K562 (cell line): ENCODE data around the gene CARD9. TPM values are rescaled to one million over a fixed set of nuclear protein-coding genes. Genes with fewer than 3 reads are reported as not detected.

ENCODE experiments used
- ATAC-seq: fragments of 200-7000 bp; cut with Tn5 transposase; 3 replicates; pipeline ENCODE4 v1.9.1; 2020; ENCODE audit warnings: moderate library complexity
- BruUV-seq: library from RNA; stranded (reverse); fragments of 400-500 nt; replicated peaks from 2 replicates; lab custom pipeline; 2021; lab: Mats Ljungman, UMichigan
- CTCF ChIA-PET: fragments of 300-600 bp; formaldehyde crosslinking; extraction: SDS; loops from one replicate; lab custom pipeline; 2021; ENCODE audit warnings: low intra/inter-chr PET ratio; lab: Yijun Ruan, JAX
- POLR2A ChIA-PET: fragments of 300-600, 350-650 bp; sonication (Branson Sonifier 250); formaldehyde crosslinking; extraction: SDS; loops from one replicate; lab custom pipeline; 2021; ENCODE audit warnings: antibody characterized with exemption, inconsistent platforms; lab: Yijun Ruan, JAX
- DNase-seq, 4 experiments: peaks; one replicate each; pipeline versions ENCODE4 v3.0.0 to v3.0.0-alpha.2; 2011 to 2018; ENCODE audit warnings: low spot score in 3 of 4, mixed read lengths in 3 of 4; ENCODE audit errors: extremely low read depth in 1 of 4
- FAIRE-seq: peaks from 2 replicates; lab custom pipeline; 2011; peaks lifted over from hg19 to GRCh38; lab: Jason Lieb, UNC
- H2AFZ ChIP-seq: 2 replicates; pipeline ENCODE4 v1.6.0; 2011; ENCODE audit warnings: low read depth, low read length, control low read depth, inconsistent platforms
- H3K27ac ChIP-seq: fragments of 200-600 bp; 3 replicates; pipeline ENCODE4 v1.8.0; 2011; ENCODE audit warnings: low read depth, mild to moderate bottlenecking, control low read depth, inconsistent platforms, low read length, moderate library complexity, mixed read lengths; ENCODE audit errors: extremely low read depth
- H3K27me3 ChIP-seq, 2 experiments: fragments of 300-600 bp in 1 of 2; 2 replicates in 1 of 2; 3 replicates in 1 of 2; pipeline versions ENCODE4 v1.6.0 to v1.8.0; 2011; ENCODE audit warnings: inconsistent platforms in 2 of 2, low read length in 2 of 2, mild to moderate bottlenecking in 1 of 2, mixed read lengths in 1 of 2, moderate library complexity in 1 of 2; ENCODE audit not compliant: control insufficient read depth in 2 of 2, insufficient read depth in 2 of 2
- H3K36me3 ChIP-seq: fragments of 300-600 bp; 3 replicates; pipeline ENCODE4 v1.8.0; 2011; ENCODE audit warnings: mild to moderate bottlenecking, low read length, inconsistent platforms; ENCODE audit not compliant: control insufficient read depth, insufficient read depth
- H3K4me1 ChIP-seq, 2 experiments: fragments of 200-600 bp in 1 of 2; replicated peaks in 1 of 2; 2 replicates in 1 of 2; 3 replicates in 1 of 2; pipeline versions ENCODE4 v1.5.1 to v1.8.0; 2011; ENCODE audit warnings: inconsistent platforms in 2 of 2, low read length in 2 of 2, mild to moderate bottlenecking in 1 of 2, mixed read lengths in 1 of 2, moderate library complexity in 1 of 2; ENCODE audit not compliant: control insufficient read depth in 2 of 2, insufficient read depth in 2 of 2
- H3K4me2 ChIP-seq: 2 replicates; pipeline ENCODE4 v1.6.1; 2011; ENCODE audit warnings: low read length, control low read depth, inconsistent platforms, mixed read lengths; ENCODE audit not compliant: insufficient read depth
- H3K4me3 ChIP-seq: fragments of 200-600 bp; sonication (generic), shearing (Covaris generic); 2 replicates; pipeline ENCODE4 v1.5.1; 2016; ENCODE audit warnings: control low read depth, inconsistent platforms
- H3K79me2 ChIP-seq: fragments of 200-600 bp; 3 replicates; pipeline ENCODE4 v1.8.0; 2011; ENCODE audit warnings: low read length, inconsistent platforms; ENCODE audit not compliant: control insufficient read depth, insufficient read depth
- H3K9ac ChIP-seq, 2 experiments: 2 replicates each; pipeline versions ENCODE4 v1.6.0 to v1.6.1; 2011; ENCODE audit warnings: low read depth in 2 of 2, low read length in 2 of 2, control low read depth in 1 of 2, inconsistent platforms in 1 of 2, mild to moderate bottlenecking in 1 of 2, mixed read lengths in 1 of 2; ENCODE audit not compliant: insufficient read depth in 1 of 2
- H3K9me1 ChIP-seq: one replicate; pipeline ENCODE4 v1.6.0; 2011; ENCODE audit warnings: inconsistent platforms, mild to moderate bottlenecking, low read length, moderate library complexity; ENCODE audit not compliant: control insufficient read depth, insufficient read depth
- H3K9me3 ChIP-seq: replicated peaks from 2 replicates; pipeline ENCODE4 v1.5.1; 2011; ENCODE audit warnings: low read depth, low read length, inconsistent platforms; ENCODE audit not compliant: control insufficient read depth, insufficient read depth
- H4K20me1 ChIP-seq: replicated peaks from 2 replicates; pipeline ENCODE4 v1.6.1; 2011; ENCODE audit warnings: low read length, inconsistent platforms, mixed read lengths; ENCODE audit not compliant: control insufficient read depth, insufficient read depth
- CHD2 ChIP-seq: IDR thresholded peaks from 2 replicates; pipeline ENCODE4 v1.6.1; 2011; ENCODE audit warnings: low read depth, low read length
- ERF ChIP-seq: fragments of 450-650 bp; formaldehyde crosslinking; IDR thresholded peaks from 2 replicates; pipeline ENCODE4 v1.4.0; 2020; ENCODE audit warnings: mild to moderate bottlenecking, mixed read lengths
- HNRNPLL ChIP-seq: fragments of 200-400 bp; formaldehyde crosslinking; IDR thresholded peaks from 2 replicates; pipeline ENCODE4 v1.6.1; 2017; ENCODE audit warnings: low read length, low read depth, mild to moderate bottlenecking; ENCODE audit not compliant: poor library complexity, severe bottlenecking
- NFIC ChIP-seq: fragments of 450-650 bp; IDR thresholded peaks from 2 replicates; pipeline ENCODE4 v1.6.1; 2017; ENCODE audit warnings: mild to moderate bottlenecking, inconsistent platforms
- PML ChIP-seq: IDR thresholded peaks from 2 replicates; pipeline ENCODE4 v1.6.1; 2012; ENCODE audit warnings: low read length, inconsistent platforms
- POLR2A ChIP-seq: fragments of 450-650 bp; conservative IDR thresholded peaks from 2 replicates; pipeline ENCODE4 v1.6.1; 2016
- RBBP5 ChIP-seq: fragments of 200-600 bp; sonication (generic); IDR thresholded peaks from 2 replicates; pipeline ENCODE4 v1.6.1; 2012; ENCODE audit warnings: borderline replicate concordance, mild to moderate bottlenecking, low read length, control low read depth, inconsistent platforms; ENCODE audit not compliant: insufficient read depth, poor library complexity, severe bottlenecking
- RBFOX2 ChIP-seq: fragments of 200-400 bp; formaldehyde crosslinking; IDR thresholded peaks from 2 replicates; pipeline ENCODE4 v1.6.1; 2017; ENCODE audit warnings: low read depth, mild to moderate bottlenecking, low read length, moderate library complexity
- SMAD4 ChIP-seq: fragments of 250-450 bp; sonication (Bioruptor Pico); conservative IDR thresholded peaks from 2 replicates; pipeline ENCODE4 v1.8.0; 2021; ENCODE audit warnings: inconsistent platforms, mild to moderate bottlenecking, moderate library complexity
- ZNF830 ChIP-seq: fragments of 250-450 bp; sonication (Bioruptor Pico); IDR thresholded peaks from 2 replicates; pipeline ENCODE4 v1.5.0; 2021; ENCODE audit warnings: mild to moderate bottlenecking
- WGBS: fragments of 100-300 bp; shearing (Covaris generic); methylation state at CpG from one replicate; pipeline ENCODE4 v1.1.6; 2016; ENCODE audit warnings: low coverage, mixed read lengths; ENCODE audit not compliant: insufficient coverage; ENCODE audit errors: missing lambda C conversion rate; 5-methylcytosine and 5-hydroxymethylcytosine counted together
- in situ Hi-C: fragments of 300-500 bp; cut with MboI; formaldehyde crosslinking; loops from 4 replicates; pipeline ENCODE4 v1.15.0; 2018; ENCODE audit warnings: inconsistent platforms, mixed read lengths
- intact Hi-C: fragments of 100-400 bp; cut with micrococcal nuclease; formaldehyde crosslinking; loops from 2 replicates; pipeline ENCODE4 v1.14.2; 2022
- polyA plus RNA-seq, 8 experiments: library from polyadenylated mRNA; depleted of rRNA in 4 of 8; stranded (reverse) in 5 of 8; unstranded in 3 of 8; fragments of >200 nt; fragmentation: Nextera tagmentation in 2 of 8; fragmentation: Illumina TruSeq in 1 of 8; extraction: Ambion mirVana in 2 of 8; extraction: Trizol in 1 of 8; gene quantifications; 2 replicates each; pipeline versions ENCODE4 v1.2.1 to v1.2.3, GENCODE V29; 2011 to 2014; ENCODE audit warnings: inconsistent platforms in 1 of 8, missing spikeins in 1 of 8
- total RNA-seq, 7 experiments: library from RNA; depleted of rRNA in 6 of 7; stranded (reverse); fragments of >200 nt in 6 of 7; fragmentation: Illumina TruSeq in 2 of 7; extraction: Trizol in 2 of 7; gene quantifications; 2 replicates each; pipeline versions ENCODE4 v1.2.1 to v1.2.3, GENCODE V29; 2011 to 2021; ENCODE audit warnings: low replicate concordance in 1 of 7
- TF ChIP-seq, protein P1 (sequence below): fragments of 450-650 bp; IDR thresholded peaks from 2 replicates; pipeline ENCODE4 v1.7.1; 2018; ENCODE audit warnings: mild to moderate bottlenecking, low read depth; ENCODE audit not compliant: partially characterized antibody
- TF ChIP-seq, protein P2 (sequence below), 2 experiments: fragments of 200-800 bp in 1 of 2; sonication (Bioruptor generic) in 1 of 2; sonication (generic) in 1 of 2; formaldehyde crosslinking in 1 of 2; IDR thresholded peaks in 1 of 2; conservative IDR thresholded peaks in 1 of 2; 2 replicates each; pipeline versions ENCODE4 v1.5.0 to v1.6.1; 2016 to 2020; ENCODE audit warnings: missing compliant biosample characterization in 1 of 2, missing genetic modification characterization in 1 of 2, missing genetic modification reagents in 1 of 2
- TF ChIP-seq, protein P3 (sequence below), 2 experiments: IDR thresholded peaks; 2 replicates each; pipeline ENCODE4 v1.6.1; 2011; ENCODE audit warnings: borderline replicate concordance in 1 of 2, control low read depth in 1 of 2, low read depth in 1 of 2, low read length in 1 of 2, mild to moderate bottlenecking in 1 of 2, mixed read lengths in 1 of 2, moderate library complexity in 1 of 2; ENCODE audit not compliant: insufficient read depth in 1 of 2, insufficient read length in 1 of 2, poor library complexity in 1 of 2, severe bottlenecking in 1 of 2; ENCODE audit errors: extremely low read depth in 1 of 2

The CARD9 gene
- total and polyA plus RNA-seq, 9 of the 15 experiments (the other 6 are each of a cell fraction or from before 2014, with no cell fraction given), result 1.7 to 53.0 (median 9.7) TPM

GRCh38 chr9:136411378-136411777, 37.9 kb upstream of the CARD9 start (continued):
- TF ChIP-seq ZNF830 (CRISPR knock-in tag), result no peak
- TF ChIP-seq, all 486 proteins: peak for 5

DNA sequence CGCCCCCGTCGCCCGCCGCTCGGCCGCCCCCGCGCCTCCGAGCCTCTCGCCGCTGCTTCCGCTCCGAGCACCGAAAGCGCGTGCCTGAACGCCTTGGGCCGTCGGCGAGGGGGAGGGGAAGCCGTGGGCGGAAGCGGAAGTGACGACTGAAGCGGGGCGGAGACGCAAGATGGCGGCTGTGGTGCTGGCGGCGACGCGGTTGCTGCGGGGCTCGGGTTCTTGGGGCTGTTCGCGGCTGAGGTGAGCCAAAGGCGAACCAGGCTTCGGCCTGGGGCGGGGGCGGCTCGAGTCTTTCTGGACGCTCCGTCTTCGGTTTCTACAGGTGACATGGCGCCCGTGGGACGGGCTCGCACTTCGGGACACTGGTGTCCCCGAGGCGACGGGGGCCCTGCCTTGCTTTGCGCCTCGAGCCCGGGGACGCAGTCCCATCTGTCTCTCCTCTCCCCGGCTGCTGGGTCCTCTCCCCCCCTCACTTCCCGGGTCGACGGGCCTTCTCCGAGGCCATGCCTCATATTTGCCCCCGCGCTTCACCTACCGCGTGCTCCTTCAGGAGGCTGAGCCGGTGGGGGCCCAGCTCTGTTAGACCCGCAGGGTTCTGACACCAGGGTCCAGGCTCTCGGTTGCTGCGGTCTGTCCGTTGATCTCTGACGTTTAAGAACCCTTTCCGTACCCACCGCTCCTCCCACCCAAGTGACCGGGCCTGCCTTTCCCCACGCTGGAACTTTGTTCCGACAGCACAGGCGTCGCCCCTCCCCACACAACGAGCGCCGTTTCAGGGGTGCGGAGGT, 37.2 kb upstream of the CARD9 start, which contains the start of the genes ENTR1 and PMPCA:
Gene ENTR1 (minus strand): TSS at position 115 of the 788 bp plus-strand sequence. CDS start 217 bp downstream, outside the sequence.
Gene PMPCA (plus strand): TSS at position 159 of the 788 bp plus-strand sequence. CDS start 11 bp downstream, at position 170.
- CTCF ChIA-PET, result interaction anchor here (0.7 kb wide), 1 partner anchor 63 kb away, joined by 3 read pairs; no protein-coding TSS in a partner anchor
- under 1% methylated on average over 48 of the region's 83 CpGs for WGBS
- Histone ChIP-seq H3K9ac (peak within 1 kb of the TSS; percentile 97 to 99), H4K20me1 (no peaks in the 10 kb centered on the region; the same call in none of the 2 replicates), H3K9me3 (no peaks in the 10 kb centered on the region), H3K4me3 (peak within 1 kb of the TSS; percentile 82), H3K27ac (peak within 1 kb of the TSS; percentile 94), H3K9me1 (no peaks in the 10 kb centered on the region), H3K4me1 (peaks cover 16 to 34% of the 10 kb centered on the region in 2 experiments; a peak in 4 of 5 replicates), H3K36me3 (peaks cover 75% of the 10 kb centered on the region), H3K4me2 (peak within 1 kb of the TSS; percentile 92), H3K27me3 (no peaks in the 10 kb centered on the region), H3K79me2 (peaks cover 72% of the 10 kb centered on the region), H2AFZ (peak within 1 kb of the TSS; percentile 79)
- POLR2A ChIA-PET, result interaction anchor here (0.6 to 2.7 kb wide), 8 partner anchors 9 to 65 kb away, joined by 3 to 9 read pairs (median 6); partner anchors contain the start of gene INPP5E
- intact Hi-C loops, result no loop called here
- no TSS peak for BruUV-seq
- FAIRE-seq (peak; percentile 92), ATAC-seq (peak; percentile 89), DNase-seq (peak; percentile 94 to 97 (median 94))
- in situ Hi-C loops, result no loop called here
- peak; percentile 42; the same call in 1 of the 2 replicates for TF ChIP-seq SMAD4
- TF ChIP-seq, protein P1, sequence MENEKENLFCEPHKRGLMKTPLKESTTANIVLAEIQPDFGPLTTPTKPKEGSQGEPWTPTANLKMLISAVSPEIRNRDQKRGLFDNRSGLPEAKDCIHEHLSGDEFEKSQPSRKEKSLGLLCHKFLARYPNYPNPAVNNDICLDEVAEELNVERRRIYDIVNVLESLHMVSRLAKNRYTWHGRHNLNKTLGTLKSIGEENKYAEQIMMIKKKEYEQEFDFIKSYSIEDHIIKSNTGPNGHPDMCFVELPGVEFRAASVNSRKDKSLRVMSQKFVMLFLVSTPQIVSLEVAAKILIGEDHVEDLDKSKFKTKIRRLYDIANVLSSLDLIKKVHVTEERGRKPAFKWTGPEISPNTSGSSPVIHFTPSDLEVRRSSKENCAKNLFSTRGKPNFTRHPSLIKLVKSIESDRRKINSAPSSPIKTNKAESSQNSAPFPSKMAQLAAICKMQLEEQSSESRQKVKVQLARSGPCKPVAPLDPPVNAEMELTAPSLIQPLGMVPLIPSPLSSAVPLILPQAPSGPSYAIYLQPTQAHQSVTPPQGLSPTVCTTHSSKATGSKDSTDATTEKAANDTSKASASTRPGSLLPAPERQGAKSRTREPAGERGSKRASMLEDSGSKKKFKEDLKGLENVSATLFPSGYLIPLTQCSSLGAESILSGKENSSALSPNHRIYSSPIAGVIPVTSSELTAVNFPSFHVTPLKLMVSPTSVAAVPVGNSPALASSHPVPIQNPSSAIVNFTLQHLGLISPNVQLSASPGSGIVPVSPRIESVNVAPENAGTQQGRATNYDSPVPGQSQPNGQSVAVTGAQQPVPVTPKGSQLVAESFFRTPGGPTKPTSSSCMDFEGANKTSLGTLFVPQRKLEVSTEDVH, result peak; percentile 43
- TF ChIP-seq, protein P2, sequence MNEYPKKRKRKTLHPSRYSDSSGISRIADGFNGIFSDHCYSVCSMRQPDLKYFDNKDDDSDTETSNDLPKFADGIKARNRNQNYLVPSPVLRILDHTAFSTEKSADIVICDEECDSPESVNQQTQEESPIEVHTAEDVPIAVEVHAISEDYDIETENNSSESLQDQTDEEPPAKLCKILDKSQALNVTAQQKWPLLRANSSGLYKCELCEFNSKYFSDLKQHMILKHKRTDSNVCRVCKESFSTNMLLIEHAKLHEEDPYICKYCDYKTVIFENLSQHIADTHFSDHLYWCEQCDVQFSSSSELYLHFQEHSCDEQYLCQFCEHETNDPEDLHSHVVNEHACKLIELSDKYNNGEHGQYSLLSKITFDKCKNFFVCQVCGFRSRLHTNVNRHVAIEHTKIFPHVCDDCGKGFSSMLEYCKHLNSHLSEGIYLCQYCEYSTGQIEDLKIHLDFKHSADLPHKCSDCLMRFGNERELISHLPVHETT (CRISPR knock-in tag; conservative IDR thresholded peaks at IDR 0.05 in 1 of 2, IDR thresholded peaks at IDR 0.05 in 1 of 2), result peak in 1 of 2 experiments; percentile 99; a peak in 2 of 4 replicates
- peak; percentile 40 for TF ChIP-seq NFIC
- TF ChIP-seq POLR2A, result peak; percentile 94
- peak; percentile 83 for TF ChIP-seq RBBP5
- TF ChIP-seq PML, result peak; percentile 65
- 0 out of 2 replicates have a peak, but pooled peaks have one; percentile 45 for TF ChIP-seq ERF (CRISPR knock-in tag)
- TF ChIP-seq CHD2, result peak; percentile 59
- peak; percentile 87 for TF ChIP-seq RBFOX2
- TF ChIP-seq HNRNPLL, result no peak
- TF ChIP-seq, protein P3, sequence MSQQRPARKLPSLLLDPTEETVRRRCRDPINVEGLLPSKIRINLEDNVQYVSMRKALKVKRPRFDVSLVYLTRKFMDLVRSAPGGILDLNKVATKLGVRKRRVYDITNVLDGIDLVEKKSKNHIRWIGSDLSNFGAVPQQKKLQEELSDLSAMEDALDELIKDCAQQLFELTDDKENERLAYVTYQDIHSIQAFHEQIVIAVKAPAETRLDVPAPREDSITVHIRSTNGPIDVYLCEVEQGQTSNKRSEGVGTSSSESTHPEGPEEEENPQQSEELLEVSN (IDR thresholded peaks at IDR 0.05; ENCODE audit: borderline replicate concordance in 1 of 2, extremely low read depth in 1 of 2, insufficient read depth in 1 of 2, insufficient read length in 1 of 2, low read depth in 1 of 2, low read length in 1 of 2, poor library complexity in 1 of 2, severe bottlenecking in 1 of 2), result peak in 1 of 2 experiments; percentile 89
